ENCODE data around the gene GALNT4. TPM values are rescaled to one million over a fixed set of nuclear protein-coding genes. Genes with fewer than 3 reads are reported as not detected.

GALNT4 gene
- total and polyA plus RNA-seq, 2 of the 13 experiments (the other 11 are each of a cell fraction or from before 2014, with no cell fraction given), result 4.9 to 6.8 TPM

- TF ChIP-seq ATF7 (IDR thresholded peaks at IDR 0.05) (no peak), ATF7 (CRISPR knock-in tag; IDR thresholded peaks at IDR 0.05) (no peak), KDM5B (CRISPR knock-in tag; IDR thresholded peaks at IDR 0.05; ENCODE audit: borderline replicate concordance) (peak; percentile 20; the same call in 1 of the 2 replicates), ZNF652 (CRISPR knock-in tag; IDR thresholded peaks at IDR 0.05; ENCODE audit: borderline replicate concordance, low read depth) (0 out of 2 replicates have a peak, but pooled peaks have one; percentile 34), HMGXB3 (CRISPR knock-in tag; IDR thresholded peaks at IDR 0.05; ENCODE audit: borderline replicate concordance) (0 out of 2 replicates have a peak, but pooled peaks have one; percentile 24), THYN1 (CRISPR knock-in tag; IDR thresholded peaks at IDR 0.05; ENCODE audit: borderline replicate concordance, low read depth) (no peak), ZNF703 (CRISPR knock-in tag; IDR thresholded peaks at IDR 0.05; ENCODE audit: borderline replicate concordance) (no peak), CREM (IDR thresholded peaks at IDR 0.05) (peak; percentile 8; the same call in 1 of the 2 replicates), CREM (CRISPR knock-in tag; IDR thresholded peaks at IDR 0.05) (no peak), RFX5 (IDR thresholded peaks at IDR 0.05; ENCODE audit: low read depth, low read length) (no peak), ZNF614 (CRISPR knock-in tag; IDR thresholded peaks at IDR 0.05; ENCODE audit: borderline replicate concordance) (peak; percentile 49; the same call in 1 of the 2 replicates), EED (CRISPR knock-in tag; IDR thresholded peaks at IDR 0.05) (no peak), IRF2 (CRISPR knock-in tag; IDR thresholded peaks at IDR 0.05) (peak; percentile 84), ZNF841 (CRISPR knock-in tag; IDR thresholded peaks at IDR 0.05; ENCODE audit: borderline replicate concordance) (no peak), DNMT3B (CRISPR knock-in tag; conservative IDR thresholded peaks at IDR 0.05) (0 out of 2 replicates have a peak, but pooled peaks have one; percentile 31), XRCC5 (optimal IDR thresholded peaks at IDR 0.05; ENCODE audit: low read length) (peak; percentile 76)
- TF ChIP-seq, protein P1, sequence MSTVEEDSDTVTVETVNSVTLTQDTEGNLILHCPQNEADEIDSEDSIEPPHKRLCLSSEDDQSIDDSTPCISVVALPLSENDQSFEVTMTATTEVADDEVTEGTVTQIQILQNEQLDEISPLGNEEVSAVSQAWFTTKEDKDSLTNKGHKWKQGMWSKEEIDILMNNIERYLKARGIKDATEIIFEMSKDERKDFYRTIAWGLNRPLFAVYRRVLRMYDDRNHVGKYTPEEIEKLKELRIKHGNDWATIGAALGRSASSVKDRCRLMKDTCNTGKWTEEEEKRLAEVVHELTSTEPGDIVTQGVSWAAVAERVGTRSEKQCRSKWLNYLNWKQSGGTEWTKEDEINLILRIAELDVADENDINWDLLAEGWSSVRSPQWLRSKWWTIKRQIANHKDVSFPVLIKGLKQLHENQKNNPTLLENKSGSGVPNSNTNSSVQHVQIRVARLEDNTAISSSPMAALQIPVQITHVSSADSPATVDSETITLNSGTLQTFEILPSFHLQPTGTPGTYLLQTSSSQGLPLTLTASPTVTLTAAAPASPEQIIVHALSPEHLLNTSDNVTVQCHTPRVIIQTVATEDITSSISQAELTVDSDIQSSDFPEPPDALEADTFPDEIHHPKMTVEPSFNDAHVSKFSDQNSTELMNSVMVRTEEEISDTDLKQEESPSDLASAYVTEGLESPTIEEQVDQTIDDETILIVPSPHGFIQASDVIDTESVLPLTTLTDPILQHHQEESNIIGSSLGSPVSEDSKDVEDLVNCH (CRISPR knock-in tag; IDR thresholded peaks at IDR 0.05), result no peak
Observed at GRCh38 chr12:89524541-89525304, at the start of gene GALNT4 (continued).
